IMR-90 (cell line): Measurements from ENCODE around the gene CRYGC. TPM values are rescaled to one million over a fixed set of nuclear protein-coding genes. Genes with fewer than 3 reads are reported as not detected.

ENCODE experiments used
- ATAC-seq: fragments of 200-7000 bp; cut with Tn5 transposase; 2 replicates; pipeline ENCODE4 v1.9.1; 2020; ENCODE audit warnings: low read depth, mild to moderate bottlenecking, moderate library complexity
- BruUV-seq: library from RNA; stranded (reverse); fragments of 400-500 nt; replicated peaks from 2 replicates; lab custom pipeline; 2021; lab: Mats Ljungman, UMichigan
- CTCF ChIA-PET: fragments of 300-600 bp; formaldehyde crosslinking; extraction: SDS; loops from one replicate; lab custom pipeline; 2021; ENCODE audit warnings: antibody characterized with exemption; lab: Yijun Ruan, JAX
- POLR2A ChIA-PET: fragments of 300-600 bp; sonication (Branson Sonifier 250); formaldehyde crosslinking; loops from one replicate; lab custom pipeline; 2022; ENCODE audit warnings: antibody characterized with exemption; ENCODE audit not compliant: unreplicated experiment; lab: Charles Lee
- DNase-seq: peaks from one replicate; pipeline ENCODE4 v3.0.0; 2013
- H2AFZ ChIP-seq: replicated peaks from 2 replicates; pipeline ENCODE3; 2013; ENCODE audit warnings: low read length, mild to moderate bottlenecking; ENCODE audit not compliant: poor library complexity
- H2AK5ac ChIP-seq: 2 replicates; pipeline ENCODE4 v1.6.1; 2013; ENCODE audit warnings: low read depth, low read length, inconsistent platforms
- H2AK9ac ChIP-seq: replicated peaks from 2 replicates; pipeline ENCODE3; 2013; ENCODE audit warnings: mild to moderate bottlenecking, low read depth, low read length, moderate library complexity; ENCODE audit not compliant: poor library complexity
- H2BK120ac ChIP-seq: 2 replicates; pipeline ENCODE4 v1.6.1; 2013; ENCODE audit warnings: low read depth, low read length, inconsistent platforms
- H2BK15ac ChIP-seq: 3 replicates; pipeline ENCODE4 v1.6.1; 2013; ENCODE audit warnings: low read depth, low read length, inconsistent platforms
- H2BK20ac ChIP-seq: 2 replicates; pipeline ENCODE4 v1.6.1; 2013; ENCODE audit warnings: low read depth, mild to moderate bottlenecking, inconsistent platforms, low read length, moderate library complexity
- H2BK5ac ChIP-seq: 2 replicates; pipeline ENCODE4 v1.6.1; 2013; ENCODE audit warnings: mild to moderate bottlenecking, low read depth, low read length, inconsistent platforms; ENCODE audit not compliant: poor library complexity, severe bottlenecking
- H3K14ac ChIP-seq: replicated peaks from 2 replicates; pipeline ENCODE4 v1.6.1; 2013; ENCODE audit warnings: low read depth, low read length, inconsistent platforms
- H3K18ac ChIP-seq: 2 replicates; pipeline ENCODE4 v1.6.1; 2013; ENCODE audit warnings: low read depth, low read length, control low read depth
- H3K23ac ChIP-seq: 2 replicates; pipeline ENCODE4 v1.6.1; 2013; ENCODE audit warnings: low read depth, low read length, inconsistent platforms
- H3K27ac ChIP-seq: 2 replicates; pipeline ENCODE4 v1.5.1; 2013; ENCODE audit warnings: mild to moderate bottlenecking, control low read depth, low read length; ENCODE audit not compliant: insufficient read depth
- H3K27me3 ChIP-seq: 2 replicates; pipeline ENCODE4 v1.6.1; 2013; ENCODE audit warnings: low read length; ENCODE audit not compliant: control insufficient read depth, insufficient read depth
- H3K36me3 ChIP-seq: 2 replicates; pipeline ENCODE4 v1.6.1; 2013; ENCODE audit warnings: low read length, mixed read lengths; ENCODE audit not compliant: control insufficient read depth, insufficient read depth
- H3K4ac ChIP-seq: 2 replicates; pipeline ENCODE4 v1.6.1; 2013; ENCODE audit warnings: low read depth, low read length, inconsistent platforms
- H3K4me1 ChIP-seq: 2 replicates; pipeline ENCODE4 v1.6.1; 2013; ENCODE audit warnings: low read length, mixed read lengths; ENCODE audit not compliant: control insufficient read depth, insufficient read depth
- H3K4me2 ChIP-seq: 2 replicates; pipeline ENCODE4 v1.6.1; 2013; ENCODE audit warnings: low read depth, mild to moderate bottlenecking, control low read depth, low read length, moderate library complexity
- H3K4me3 ChIP-seq: 2 replicates; pipeline ENCODE4 v1.5.1; 2013; ENCODE audit warnings: low read depth, mild to moderate bottlenecking, control low read depth, low read length, moderate library complexity; ENCODE audit not compliant: insufficient read depth
- H3K56ac ChIP-seq: 2 replicates; pipeline ENCODE4 v1.6.1; 2013; ENCODE audit warnings: low read length, inconsistent platforms; ENCODE audit not compliant: insufficient read depth; ENCODE audit errors: extremely low read depth
- H3K79me1 ChIP-seq, 2 experiments: 2 replicates each; pipeline ENCODE4 v1.6.1; 2013; ENCODE audit warnings: low read length in 2 of 2, inconsistent platforms in 1 of 2, low read depth in 1 of 2
- H3K9ac ChIP-seq: 2 replicates; pipeline ENCODE4 v1.6.1; 2013; ENCODE audit warnings: low read depth, low read length, control low read depth
- H3K9me1 ChIP-seq: 2 replicates; pipeline ENCODE4 v1.6.1; 2013; ENCODE audit warnings: low read length, inconsistent platforms; ENCODE audit not compliant: insufficient read depth
- H3K9me3 ChIP-seq: 2 replicates; pipeline ENCODE4 v1.6.1; 2013; ENCODE audit warnings: low read length; ENCODE audit not compliant: control insufficient read depth, insufficient read depth
- H4K20me1 ChIP-seq: 2 replicates; pipeline ENCODE4 v1.6.1; 2013; ENCODE audit warnings: low read length, inconsistent platforms; ENCODE audit not compliant: insufficient read depth
- H4K5ac ChIP-seq: 2 replicates; pipeline ENCODE4 v1.6.1; 2013; ENCODE audit warnings: mild to moderate bottlenecking, low read depth, low read length, control low read depth
- H4K8ac ChIP-seq, 2 experiments: 2 replicates each; pipeline ENCODE4 v1.6.1; 2013; ENCODE audit warnings: low read depth in 2 of 2, low read length in 2 of 2, control low read depth in 1 of 2, inconsistent platforms in 1 of 2
- H4K91ac ChIP-seq: 2 replicates; pipeline ENCODE4 v1.6.1; 2013; ENCODE audit warnings: low read depth, low read length, inconsistent platforms; ENCODE audit not compliant: insufficient read depth
- BHLHE40 ChIP-seq: fragments of 150-350 bp; IDR thresholded peaks from 2 replicates; pipeline ENCODE4 v1.6.1; 2016; ENCODE audit warnings: mild to moderate bottlenecking, low read depth, low read length
- CTCF ChIP-seq: conservative IDR thresholded peaks from 2 replicates; pipeline ENCODE4 v1.5.1; 2012; ENCODE audit warnings: mild to moderate bottlenecking, low read depth, low read length, improper control_type of control experiment
- ELK1 ChIP-seq: fragments of 150-350 bp; IDR thresholded peaks from 2 replicates; pipeline ENCODE4 v1.6.1; 2016; ENCODE audit warnings: low read depth, mild to moderate bottlenecking, low read length, moderate library complexity, borderline replicate concordance
- MXI1 ChIP-seq: IDR thresholded peaks from 2 replicates; pipeline ENCODE4 v1.6.1; 2012; ENCODE audit warnings: low read depth, mild to moderate bottlenecking, low read length, moderate library complexity, borderline replicate concordance
- NFE2L2 ChIP-seq: fragments of 150-350 bp; IDR thresholded peaks from 2 replicates; pipeline ENCODE4 v1.6.1; 2016; ENCODE audit warnings: low read depth, mild to moderate bottlenecking, low read length
- POLR2A ChIP-seq: IDR thresholded peaks from 2 replicates; pipeline ENCODE4 v1.6.1; 2012; ENCODE audit warnings: mild to moderate bottlenecking, low read depth, low read length
- RAD21 ChIP-seq: IDR thresholded peaks from 2 replicates; pipeline ENCODE4 v1.6.1; 2012; ENCODE audit warnings: low read length, improper control_type of control experiment
- RCOR1 ChIP-seq: IDR thresholded peaks from 2 replicates; pipeline ENCODE4 v1.6.1; 2012; ENCODE audit warnings: mild to moderate bottlenecking, low read length, improper control_type of control experiment; ENCODE audit not compliant: insufficient replicate concordance
- RFX5 ChIP-seq: IDR thresholded peaks from 2 replicates; pipeline ENCODE4 v1.8.0; 2012; ENCODE audit warnings: low read depth, mild to moderate bottlenecking, low read length, moderate library complexity
- SMC3 ChIP-seq: fragments of 150-350 bp; IDR thresholded peaks from 2 replicates; pipeline ENCODE4 v1.6.1; 2016; ENCODE audit warnings: low read depth, mild to moderate bottlenecking, antibody characterized with exemption, low read length, moderate library complexity
- USF2 ChIP-seq: fragments of 150-350 bp; IDR thresholded peaks from 2 replicates; pipeline ENCODE4 v1.6.1; 2017; ENCODE audit warnings: mild to moderate bottlenecking, antibody characterized with exemption, low read length, low read depth
- WGBS, 2 experiments: methylation state at CpG; one replicate each; pipeline versions ENCODE4 v1.1.5 to v1.1.7; 2013; ENCODE audit warnings: missing lambda C conversion rate in 2 of 2; ENCODE audit not compliant: insufficient read length in 1 of 2; ENCODE audit errors: extremely low coverage in 2 of 2; 5-methylcytosine and 5-hydroxymethylcytosine counted together
- dilution Hi-C: fragments of 300-500 bp; cut with HindIII; formaldehyde crosslinking; loops from one replicate; pipeline ENCODE4 v1.14.3; 2018; ENCODE audit warnings: low sequenced_read_pairs; ENCODE audit not compliant: unreplicated experiment
- in situ Hi-C: fragments of 300-500 bp; cut with MboI; formaldehyde crosslinking; loops from 3 replicates; pipeline ENCODE4 v1.14.3; 2019; ENCODE audit warnings: low sequenced_read_pairs, inconsistent platforms, mixed read lengths
- intact Hi-C: fragments of 100-400 bp; cut with micrococcal nuclease; formaldehyde crosslinking; loops from 2 replicates; pipeline ENCODE4 v1.10.0; 2022
- polyA plus RNA-seq, 3 experiments: library from polyadenylated mRNA; depleted of rRNA; stranded (reverse); fragments of >200 nt; gene quantifications; 2 replicates each; pipeline ENCODE4 v1.2.3, GENCODE V29; 2012; ENCODE audit warnings: low replicate concordance in 1 of 3
- total RNA-seq: library from RNA; depleted of rRNA; stranded (reverse); fragments of >200 nt; gene quantifications from 2 replicates; pipeline ENCODE4 v1.2.3, GENCODE V29; 2012

The CRYGC gene
- total and polyA plus RNA-seq, 2 of the 4 experiments (the other 2 are of a cell fraction): not detected

- 0 out of 2 replicates have a peak, but pooled peaks cover 3% of the 10 kb centered on the region for H3K27me3 ChIP-seq
- no peak within 1 kb of the TSS for H3K56ac ChIP-seq
- H2BK20ac ChIP-seq: no peak within 1 kb of the TSS
- no peak within 1 kb of the TSS for H2AK5ac ChIP-seq
- no peaks in the 10 kb centered on the region for H3K4me1 ChIP-seq
- H3K79me1 ChIP-seq: no peaks in the 10 kb centered on the region
- ATAC-seq: no peak
- CTCF ChIA-PET: no interaction called here
- no peak within 1 kb of the TSS for H3K27ac ChIP-seq
- H3K9ac ChIP-seq: no peak within 1 kb of the TSS
- no peak within 1 kb of the TSS for H3K4ac ChIP-seq
- H2AK9ac ChIP-seq: no peak within 1 kb of the TSS
- no TSS peak for BruUV-seq
- H4K5ac ChIP-seq: no peak within 1 kb of the TSS
- no peak within 1 kb of the TSS for H3K18ac ChIP-seq
- no peaks in the 10 kb centered on the region for H4K20me1 ChIP-seq
- no peak for DNase-seq
- H2BK120ac ChIP-seq: no peak within 1 kb of the TSS
- H2AFZ ChIP-seq: no peak within 1 kb of the TSS
- H2BK5ac ChIP-seq: no peak within 1 kb of the TSS
- H3K14ac ChIP-seq: no peak within 1 kb of the TSS
- H3K9me1 ChIP-seq: no peaks in the 10 kb centered on the region
- POLR2A ChIA-PET: no interaction called here
- dilution Hi-C loops (no loop called here), intact Hi-C loops (no loop called here), in situ Hi-C loops (no loop called here)
- H3K4me2 ChIP-seq: no peak within 1 kb of the TSS
- no CpG with 5 or more reads among the region's 6 CpGs for WGBS, 2 experiments
- H3K9me3 ChIP-seq: no peaks in the 10 kb centered on the region
- no peak for TF ChIP-seq MXI1
- TF ChIP-seq BHLHE40: no peak
- TF ChIP-seq SMC3: no peak
- TF ChIP-seq NFE2L2: no peak
- TF ChIP-seq RCOR1: no peak
- no peak for TF ChIP-seq RFX5
- TF ChIP-seq USF2: no peak
- no peak for TF ChIP-seq RAD21
- TF ChIP-seq ELK1: no peak
- no peak for TF ChIP-seq POLR2A
- TF ChIP-seq CTCF: no peak
- no peak within 1 kb of the TSS for H3K4me3 ChIP-seq
- H3K36me3 ChIP-seq: no peaks in the 10 kb centered on the region
- H2BK15ac ChIP-seq: no peak within 1 kb of the TSS
- no peak within 1 kb of the TSS for H3K23ac ChIP-seq
- H4K91ac ChIP-seq: no peak within 1 kb of the TSS
- H4K8ac ChIP-seq: no peak within 1 kb of the TSS
These were observed 16.4 kb upstream of the CRYGC start, which contains the start of gene CRYGB for GRCh38 chr2:208146006-208146405. CRYGB (minus strand) TSS chr2:208146158; CDS start chr2:208146120, 38 bp downstream.
